ENCODE results near the gene ZNF420.

The ZNF420 gene

DNA sequence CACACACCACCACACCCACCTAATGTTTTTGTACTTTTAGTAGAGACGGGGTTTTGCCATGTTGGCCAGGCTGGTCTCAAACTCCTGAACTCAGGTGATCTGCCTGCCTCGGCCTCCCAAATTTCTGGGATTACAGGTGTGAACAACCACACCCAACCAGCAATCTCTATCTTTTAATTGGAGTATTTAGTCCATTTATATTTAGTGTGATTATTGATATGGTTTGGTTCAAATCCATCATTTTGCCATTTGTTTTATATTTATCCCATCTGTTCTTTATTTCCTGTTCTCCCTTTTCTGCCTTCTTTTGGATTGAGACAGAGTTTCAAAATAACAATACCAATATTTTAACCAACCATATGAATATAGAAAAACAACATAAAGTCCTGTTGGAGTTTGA, 4.1 kb downstream of the ZNF420 start:
- no peak overlapping the region for H4K8ac ChIP-seq (ENCODE audit: low read depth, low read length)
- H3K14ac ChIP-seq (ENCODE audit: low read length), result no peak overlapping the region
- WGBS (ENCODE audit: extremely low coverage, insufficient coverage, insufficient read length), result no CpG with 5 or more reads among the region's 2 CpGs

DNA sequence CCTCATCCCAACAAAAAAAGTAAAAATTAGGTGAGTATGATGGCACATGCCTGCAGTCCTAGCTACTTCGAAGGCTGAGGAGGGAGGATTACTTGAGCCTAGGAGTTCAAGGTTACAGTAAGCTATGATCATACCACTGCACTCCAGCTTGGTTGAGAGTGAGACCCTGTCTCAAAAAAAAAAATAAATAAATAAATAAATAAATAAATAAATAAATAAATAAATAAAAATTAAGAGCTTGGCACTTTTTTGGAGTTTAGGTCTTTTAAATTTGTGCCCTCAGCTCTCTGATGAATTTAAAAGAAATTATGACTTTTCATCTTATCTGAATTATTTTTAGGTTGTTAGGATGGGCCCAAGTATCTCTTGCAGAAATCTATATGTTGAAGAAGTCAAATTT, 8.9 kb downstream of the ZNF420 start:
- Histone ChIP-seq H3K79me1 (ENCODE audit: low read length) (no peaks in the 10 kb centered on the region), H3K36me3 (ENCODE audit: control insufficient read depth in 1 of 2, insufficient read depth in 2 of 2, low read length in 2 of 2) (peaks cover 3% of the 10 kb centered on the region in 2 experiments), H2BK120ac (ENCODE audit: insufficient read depth, low read length, poor library complexity) (no peak overlapping the region), H3K14ac (ENCODE audit: low read length) (no peak overlapping the region), H4K8ac (ENCODE audit: low read depth, low read length) (no peak overlapping the region), H4K91ac (ENCODE audit: low read depth, low read length) (no peak overlapping the region), H3K4me1 (ENCODE audit: control insufficient read depth in 1 of 2, insufficient read depth in 2 of 2, low read length in 2 of 2) (no peaks in the 10 kb centered on the region), H3K79me2 (ENCODE audit: control insufficient read depth, insufficient read depth, low read length, poor library complexity) (no peaks in the 10 kb centered on the region), H3K4ac (ENCODE audit: low read depth, low read length) (no peak overlapping the region), H3K27me3 (ENCODE audit: insufficient read depth, low read length) (no peaks in the 10 kb centered on the region), H2AK5ac (ENCODE audit: low read length) (no peak overlapping the region), H3K4me3 (ENCODE audit: low read depth, low read length) (no peak overlapping the region), H3K9ac (ENCODE audit: low read length) (no peak overlapping the region), H3K4me2 (ENCODE audit: low read length) (no peak overlapping the region), H3K9me3 (ENCODE audit: insufficient read depth, low read depth, low read length) (peaks cover 2% of the 10 kb centered on the region), H2AFZ (ENCODE audit: insufficient read depth, low read length, poor library complexity) (no peak overlapping the region), H3K18ac (ENCODE audit: low read length) (no peak overlapping the region), H3K23ac (ENCODE audit: low read length) (no peak overlapping the region), H4K12ac (ENCODE audit: low read depth, low read length) (no peak overlapping the region), H3K27ac (ENCODE audit: low read depth, low read length) (no peak overlapping the region), H2BK5ac (ENCODE audit: low read depth, low read length, poor library complexity) (no peak overlapping the region), H2BK12ac (ENCODE audit: low read length) (no peak overlapping the region)
- no CpG with 5 or more reads among the region's 1 CpG for WGBS (ENCODE audit: extremely low coverage, insufficient coverage, insufficient read length)
- no peak for DNase-seq

More for the DNA sequence above, 4.1 kb downstream of the ZNF420 start:
- H3K4me1 ChIP-seq (ENCODE audit: control insufficient read depth in 1 of 2, insufficient read depth in 2 of 2, low read length in 2 of 2), result peaks cover 0 to 5% of the 10 kb centered on the region in 2 experiments
- no peak overlapping the region for H3K18ac ChIP-seq (ENCODE audit: low read length)
- H4K91ac ChIP-seq (ENCODE audit: low read depth, low read length), result no peak overlapping the region
- H3K4me2 ChIP-seq (ENCODE audit: low read length), result no peak overlapping the region
- H3K79me2 ChIP-seq (ENCODE audit: control insufficient read depth, insufficient read depth, low read length, poor library complexity), result peaks cover 4% of the 10 kb centered on the region
- no peak overlapping the region for H3K4ac ChIP-seq (ENCODE audit: low read depth, low read length)
- H2BK12ac ChIP-seq (ENCODE audit: low read length), result no peak overlapping the region
- DNase-seq, result no peak
- H2BK5ac ChIP-seq (ENCODE audit: low read depth, low read length, poor library complexity), result no peak overlapping the region
- H2BK120ac ChIP-seq (ENCODE audit: insufficient read depth, low read length, poor library complexity), result no peak overlapping the region
- peaks cover 3% of the 10 kb centered on the region for H3K79me1 ChIP-seq (ENCODE audit: low read length)
- H3K4me3 ChIP-seq (ENCODE audit: low read depth, low read length), result no peak overlapping the region
- H4K12ac ChIP-seq (ENCODE audit: low read depth, low read length), result no peak overlapping the region
- H3K9me3 ChIP-seq (ENCODE audit: insufficient read depth, low read depth, low read length), result peaks cover 2% of the 10 kb centered on the region
- H3K23ac ChIP-seq (ENCODE audit: low read length), result no peak overlapping the region
- H3K27ac ChIP-seq (ENCODE audit: low read depth, low read length), result no peak overlapping the region
- H2AK5ac ChIP-seq (ENCODE audit: low read length), result no peak overlapping the region
- no peak overlapping the region for H2AFZ ChIP-seq (ENCODE audit: insufficient read depth, low read length, poor library complexity)
- no peaks in the 10 kb centered on the region for H3K27me3 ChIP-seq (ENCODE audit: insufficient read depth, low read length)
- no peak overlapping the region for H3K9ac ChIP-seq (ENCODE audit: low read length)
- H3K36me3 ChIP-seq (ENCODE audit: control insufficient read depth in 1 of 2, insufficient read depth in 2 of 2, low read length in 2 of 2), result no peaks in the 10 kb centered on the region

DNA sequence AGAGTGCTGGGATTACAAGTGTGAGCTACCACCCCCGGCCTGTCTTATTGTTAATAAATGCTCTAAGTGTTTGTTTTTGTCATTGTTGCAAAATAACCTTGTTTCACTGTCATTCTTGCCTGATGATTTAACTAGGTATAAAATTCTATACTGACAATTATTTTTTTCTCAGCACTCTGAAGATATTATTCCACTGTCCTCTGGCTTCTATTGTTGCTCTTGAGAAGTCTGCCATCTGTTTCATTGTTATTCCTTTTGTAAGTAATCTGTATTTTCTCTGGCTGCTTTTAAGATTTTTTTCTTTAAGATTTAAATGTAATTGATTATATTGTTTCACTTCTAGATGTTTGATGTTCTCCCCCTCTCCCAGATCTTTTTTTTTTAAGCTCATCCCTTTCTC, 17.6 kb downstream of the ZNF420 start:
- Histone ChIP-seq H4K91ac (ENCODE audit: low read depth, low read length) (no peak overlapping the region), H3K4me3 (ENCODE audit: low read depth, low read length) (no peak overlapping the region), H4K12ac (ENCODE audit: low read depth, low read length) (no peak overlapping the region), H3K9me3 (ENCODE audit: insufficient read depth, low read depth, low read length) (peaks cover 4% of the 10 kb centered on the region), H3K4me2 (ENCODE audit: low read length) (no peak overlapping the region), H2BK5ac (ENCODE audit: low read depth, low read length, poor library complexity) (no peak overlapping the region), H3K4me1 (ENCODE audit: control insufficient read depth in 1 of 2, insufficient read depth in 2 of 2, low read length in 2 of 2) (no peaks in the 10 kb centered on the region), H2BK120ac (ENCODE audit: insufficient read depth, low read length, poor library complexity) (no peak overlapping the region), H3K79me2 (ENCODE audit: control insufficient read depth, insufficient read depth, low read length, poor library complexity) (no peaks in the 10 kb centered on the region), H3K23ac (ENCODE audit: low read length) (no peak overlapping the region), H3K79me1 (ENCODE audit: low read length) (no peaks in the 10 kb centered on the region), H3K36me3 (ENCODE audit: control insufficient read depth in 1 of 2, insufficient read depth in 2 of 2, low read length in 2 of 2) (peaks cover 6 to 12% of the 10 kb centered on the region in 2 experiments), H2BK12ac (ENCODE audit: low read length) (no peak overlapping the region), H3K27ac (ENCODE audit: low read depth, low read length) (no peak overlapping the region), H3K14ac (ENCODE audit: low read length) (no peak overlapping the region), H3K18ac (ENCODE audit: low read length) (no peak overlapping the region), H3K9ac (ENCODE audit: low read length) (no peak overlapping the region), H3K4ac (ENCODE audit: low read depth, low read length) (no peak overlapping the region), H4K8ac (ENCODE audit: low read depth, low read length) (no peak overlapping the region), H2AFZ (ENCODE audit: insufficient read depth, low read length, poor library complexity) (no peak overlapping the region), H2AK5ac (ENCODE audit: low read length) (no peak overlapping the region), H3K27me3 (ENCODE audit: insufficient read depth, low read length) (no peaks in the 10 kb centered on the region)
- DNase-seq, result no peak
- no CpG with 5 or more reads among the region's 1 CpG for WGBS (ENCODE audit: extremely low coverage, insufficient coverage, insufficient read length)

DNA sequence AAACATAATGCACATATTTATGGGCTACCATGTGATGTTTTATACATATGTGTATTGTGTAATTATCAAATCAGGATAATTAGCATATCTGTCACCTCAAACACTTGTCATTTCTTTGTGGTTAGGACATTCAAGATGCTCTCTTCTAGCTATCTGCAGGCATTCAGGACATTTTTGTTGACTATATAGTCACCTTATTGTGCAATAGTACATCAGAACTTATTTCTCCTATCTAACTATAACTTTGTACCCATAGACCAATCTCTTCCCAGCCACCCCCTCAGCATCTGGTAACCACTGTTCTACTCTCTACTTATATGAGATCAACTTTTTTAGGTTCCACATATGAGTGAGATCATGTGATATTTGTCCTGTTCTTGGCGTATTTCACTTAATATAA, 20.3 kb downstream of the ZNF420 start:
- Histone ChIP-seq H3K14ac (ENCODE audit: low read length) (no peak overlapping the region), H2BK5ac (ENCODE audit: low read depth, low read length, poor library complexity) (no peak overlapping the region), H3K4me1 (ENCODE audit: control insufficient read depth in 1 of 2, insufficient read depth in 2 of 2, low read length in 2 of 2) (no peaks in the 10 kb centered on the region), H3K9me3 (ENCODE audit: insufficient read depth, low read depth, low read length) (peaks cover 12% of the 10 kb centered on the region), H3K79me2 (ENCODE audit: control insufficient read depth, insufficient read depth, low read length, poor library complexity) (no peaks in the 10 kb centered on the region), H2BK12ac (ENCODE audit: low read length) (no peak overlapping the region), H3K27ac (ENCODE audit: low read depth, low read length) (no peak overlapping the region), H3K79me1 (ENCODE audit: low read length) (no peaks in the 10 kb centered on the region), H4K91ac (ENCODE audit: low read depth, low read length) (no peak overlapping the region), H3K9ac (ENCODE audit: low read length) (no peak overlapping the region), H3K4ac (ENCODE audit: low read depth, low read length) (no peak overlapping the region), H3K18ac (ENCODE audit: low read length) (no peak overlapping the region), H4K12ac (ENCODE audit: low read depth, low read length) (no peak overlapping the region), H3K4me3 (ENCODE audit: low read depth, low read length) (no peak overlapping the region), H3K27me3 (ENCODE audit: insufficient read depth, low read length) (no peaks in the 10 kb centered on the region), H2BK120ac (ENCODE audit: insufficient read depth, low read length, poor library complexity) (no peak overlapping the region), H2AK5ac (ENCODE audit: low read length) (no peak overlapping the region), H3K4me2 (ENCODE audit: low read length) (no peak overlapping the region), H4K8ac (ENCODE audit: low read depth, low read length) (no peak overlapping the region), H2AFZ (ENCODE audit: insufficient read depth, low read length, poor library complexity) (no peak overlapping the region), H3K36me3 (ENCODE audit: control insufficient read depth in 1 of 2, insufficient read depth in 2 of 2, low read length in 2 of 2) (peaks cover 10 to 11% of the 10 kb centered on the region in 2 experiments), H3K23ac (ENCODE audit: low read length) (no peak overlapping the region)
- DNase-seq, result no peak
- no CpG with 5 or more reads among the region's 1 CpG for WGBS (ENCODE audit: extremely low coverage, insufficient coverage, insufficient read length)
